ENCODE measurements around the gene PTCSC3.

DNA sequence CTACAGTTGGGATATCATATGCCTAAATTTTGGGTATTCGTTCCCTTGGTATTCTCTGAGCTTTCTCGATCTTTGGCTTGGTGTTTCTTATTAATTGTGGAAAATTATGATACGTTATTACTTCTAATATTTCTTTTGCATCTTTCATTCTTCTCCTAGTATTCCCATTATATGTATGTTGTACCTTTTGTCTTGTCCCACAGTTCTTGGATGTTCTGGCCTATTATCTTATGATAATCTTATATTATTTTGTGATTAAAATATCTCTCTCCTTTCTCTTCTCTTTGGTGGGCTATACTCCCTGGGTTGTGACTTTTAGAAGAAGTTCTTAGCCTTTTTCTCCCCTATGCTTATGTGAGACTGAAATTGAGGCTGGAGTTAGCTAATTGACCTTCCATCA lies 25.2 kb downstream of the PTCSC3 start:
- TF ChIP-seq, protein P1, sequence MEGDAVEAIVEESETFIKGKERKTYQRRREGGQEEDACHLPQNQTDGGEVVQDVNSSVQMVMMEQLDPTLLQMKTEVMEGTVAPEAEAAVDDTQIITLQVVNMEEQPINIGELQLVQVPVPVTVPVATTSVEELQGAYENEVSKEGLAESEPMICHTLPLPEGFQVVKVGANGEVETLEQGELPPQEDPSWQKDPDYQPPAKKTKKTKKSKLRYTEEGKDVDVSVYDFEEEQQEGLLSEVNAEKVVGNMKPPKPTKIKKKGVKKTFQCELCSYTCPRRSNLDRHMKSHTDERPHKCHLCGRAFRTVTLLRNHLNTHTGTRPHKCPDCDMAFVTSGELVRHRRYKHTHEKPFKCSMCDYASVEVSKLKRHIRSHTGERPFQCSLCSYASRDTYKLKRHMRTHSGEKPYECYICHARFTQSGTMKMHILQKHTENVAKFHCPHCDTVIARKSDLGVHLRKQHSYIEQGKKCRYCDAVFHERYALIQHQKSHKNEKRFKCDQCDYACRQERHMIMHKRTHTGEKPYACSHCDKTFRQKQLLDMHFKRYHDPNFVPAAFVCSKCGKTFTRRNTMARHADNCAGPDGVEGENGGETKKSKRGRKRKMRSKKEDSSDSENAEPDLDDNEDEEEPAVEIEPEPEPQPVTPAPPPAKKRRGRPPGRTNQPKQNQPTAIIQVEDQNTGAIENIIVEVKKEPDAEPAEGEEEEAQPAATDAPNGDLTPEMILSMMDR (conservative IDR thresholded peaks at IDR 0.05; ENCODE audit: low read depth, low read length), result no peak
- no peak for TF ChIP-seq EZH2 (IDR thresholded peaks at IDR 0.05; ENCODE audit: borderline replicate concordance, low read depth, low read length, poor library complexity, severe bottlenecking)

Measured in A673 (cell line).